PC-9 (cell line): Measurements from ENCODE around the gene LRFN5.

Source experiments
- CTCF ChIP-seq: fragments of 200-600 bp; sonication (generic); conservative IDR thresholded peaks from 2 replicates; pipeline ENCODE4 v1.6.1; 2017; ENCODE audit warnings: mixed run types, antibody characterized with exemption, mild to moderate bottlenecking, moderate library complexity
- EZH2 ChIP-seq: fragments of 200-600 bp; sonication (generic); IDR thresholded peaks from 2 replicates; pipeline ENCODE4 v1.8.0; 2017; ENCODE audit warnings: antibody characterized with exemption, low read depth

GRCh38 chr14:41607966-41608663 is 1.4 kb downstream of the LRFN5 start:
- TF ChIP-seq CTCF (no peak), EZH2 (no peak)
